Middle frontal gyrus (tissue), 1 donor: ENCODE measurements around the gene SNX25.
"Not testable (repeated sequence)": the region's sequence is repeated elsewhere in the genome, so short reads cannot be mapped to it uniquely, and the experiment has no call there.

Experiments
- DNase-seq: peaks from one replicate; pipeline ENCODE4 v3.0.0-alpha.2; 2015; ENCODE audit warnings: low spot score; ENCODE audit errors: extremely low spot score

Gene SNX25

GRCh38 chr4:185304541-185304940 lies 95.1 kb downstream of the SNX25 start:
- no peak for DNase-seq

GRCh38 chr4:185304944-185305690 lies 95.7 kb downstream of the SNX25 start:
- DNase-seq, result no peak

DNA sequence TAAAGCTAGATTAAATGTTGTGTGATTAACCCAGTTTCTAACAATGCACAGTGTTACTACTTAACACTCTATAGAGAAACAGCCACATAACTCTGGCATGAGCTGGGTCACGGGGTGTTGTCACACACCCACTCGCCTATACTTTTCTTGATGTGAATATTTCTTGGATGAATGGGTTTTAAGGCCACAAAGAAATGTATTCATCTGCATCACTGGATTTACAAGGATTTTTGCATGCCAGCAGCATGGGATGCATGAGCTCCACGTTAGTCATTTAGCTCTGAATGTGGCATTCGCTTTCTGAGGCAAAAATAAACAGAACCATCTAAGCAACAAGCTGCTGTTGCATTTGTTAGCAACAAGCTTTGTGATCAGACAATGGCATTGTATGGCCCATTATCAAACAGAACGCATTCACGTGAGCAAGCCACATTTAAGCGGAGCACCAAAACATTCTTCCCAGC lies 96.6 kb downstream of the SNX25 start:
- no peak for DNase-seq

DNA sequence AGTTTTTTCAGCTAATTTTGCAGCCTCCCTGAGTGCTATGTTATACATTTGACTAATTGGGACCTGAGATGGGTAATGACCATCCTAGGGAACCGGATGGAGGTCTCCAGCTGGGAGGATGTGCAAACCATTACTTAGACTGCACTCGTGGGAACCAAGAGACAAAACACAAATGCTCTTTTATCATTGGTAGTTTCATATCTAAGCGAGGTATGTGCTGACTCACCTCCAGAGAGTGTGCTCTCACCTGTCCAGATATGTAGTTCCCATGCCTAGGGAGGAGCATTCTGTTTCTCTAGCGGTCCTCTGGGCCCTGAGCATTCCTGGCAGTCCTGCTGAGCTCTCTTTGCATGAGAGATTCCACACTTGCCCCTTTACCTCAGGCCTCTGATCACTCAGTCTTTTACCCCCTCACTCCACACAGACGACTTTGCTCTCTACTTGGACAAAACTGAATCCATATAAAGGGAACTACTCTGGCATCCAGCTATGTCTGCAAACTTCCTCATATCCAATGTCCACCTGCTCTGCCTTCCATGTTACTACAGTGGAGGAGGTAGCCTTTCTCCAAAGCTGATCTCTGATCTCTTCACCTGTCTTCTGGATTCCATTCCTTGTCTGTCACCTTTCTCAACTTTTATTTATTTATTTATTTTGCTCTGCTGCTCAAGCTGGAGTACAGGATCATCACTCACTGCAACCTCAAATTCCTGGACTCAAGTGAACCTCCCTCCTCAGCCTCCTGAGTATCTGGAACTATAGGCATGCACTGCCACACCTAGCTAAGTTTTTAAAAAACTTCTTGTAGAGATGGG lies 97.9 kb downstream of the SNX25 start:
- no peak for DNase-seq

- DNase-seq, result no peak
Measured at GRCh38 chr4:185309770-185310169, 100.4 kb downstream of the SNX25 start.

- DNase-seq, result no peak
Measured at GRCh38 chr4:185311113-185311888, 101.9 kb downstream of the SNX25 start.

DNA sequence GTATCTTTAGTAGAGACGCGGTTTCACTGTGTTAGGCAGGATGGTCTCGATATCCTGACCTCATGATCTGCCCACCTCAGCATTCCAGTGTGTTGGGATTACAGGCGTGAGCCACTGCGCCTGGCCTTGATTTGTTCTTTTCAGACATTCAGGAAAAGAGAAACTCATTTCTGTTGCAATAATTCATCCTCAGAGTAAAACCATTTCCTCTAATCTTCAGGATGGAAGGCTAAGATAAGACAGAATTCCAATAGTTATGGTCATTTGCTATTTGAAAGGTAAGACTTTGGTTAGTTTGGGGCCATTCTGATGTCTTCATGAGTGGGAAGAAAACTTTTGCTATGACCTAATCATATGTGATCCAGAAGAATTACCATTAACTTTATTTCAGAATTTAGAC lies 103.3 kb downstream of the SNX25 start:
- no peak for DNase-seq

DNA sequence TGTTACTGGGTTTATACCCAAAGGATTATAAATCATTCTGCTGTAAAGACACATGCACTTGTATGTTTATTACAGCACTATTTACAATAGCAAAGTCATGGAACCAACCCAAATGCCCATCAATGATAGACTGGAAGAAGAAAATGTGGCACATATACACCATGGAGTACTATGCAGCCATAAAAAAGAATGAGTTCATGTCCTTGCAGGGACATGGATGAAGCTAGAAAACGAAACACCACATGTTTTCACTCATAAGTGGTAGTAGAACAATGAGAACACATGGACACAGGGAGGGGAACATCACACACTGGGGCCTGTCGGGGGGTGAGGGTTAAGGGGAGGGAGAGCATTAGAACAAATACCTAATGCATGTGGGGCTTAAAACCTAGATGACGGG lies 108.1 kb downstream of the SNX25 start:
- not testable (repeated sequence) for DNase-seq

DNA sequence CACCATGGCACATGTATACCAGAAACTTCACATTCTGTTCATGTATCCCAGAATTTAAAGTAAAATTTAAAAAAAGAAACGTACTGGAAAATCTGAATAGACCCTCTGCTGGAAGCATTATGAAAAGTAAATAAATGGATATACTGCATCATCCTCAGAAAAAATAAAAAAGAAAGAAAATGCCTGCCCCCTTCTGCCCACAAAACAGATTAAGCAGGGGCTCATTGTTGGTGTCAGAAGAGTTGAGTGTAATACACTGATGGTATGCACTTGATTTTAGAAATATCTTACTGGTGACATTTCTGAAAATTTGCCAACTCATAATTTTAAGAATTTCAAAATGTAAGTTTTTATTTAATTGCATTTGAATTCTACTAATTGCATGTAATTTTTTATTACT lies 108.5 kb downstream of the SNX25 start:
- no peak for DNase-seq

- no peak for DNase-seq
Measured at GRCh38 chr4:185318679-185319078, 109.3 kb downstream of the SNX25 start.

DNA sequence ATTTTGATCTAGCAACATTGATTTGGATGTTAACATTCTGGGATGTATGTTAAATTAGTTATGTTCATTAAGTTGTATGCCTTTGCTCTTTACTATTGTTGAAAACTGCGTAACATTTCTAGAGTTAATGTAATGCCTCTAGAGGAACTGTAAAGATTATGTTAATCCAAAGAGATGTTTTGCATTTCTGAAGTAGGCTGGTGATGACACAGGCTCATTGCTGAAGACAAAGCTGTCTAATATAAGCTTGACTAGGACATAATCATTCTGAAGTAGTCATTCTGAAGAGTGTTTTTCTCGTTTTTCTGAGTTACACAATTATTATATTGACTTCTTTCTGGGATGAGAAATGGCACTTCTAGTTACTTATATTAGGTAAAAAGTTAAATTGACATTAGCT lies 113.4 kb downstream of the SNX25 start:
- DNase-seq, result no peak

DNA sequence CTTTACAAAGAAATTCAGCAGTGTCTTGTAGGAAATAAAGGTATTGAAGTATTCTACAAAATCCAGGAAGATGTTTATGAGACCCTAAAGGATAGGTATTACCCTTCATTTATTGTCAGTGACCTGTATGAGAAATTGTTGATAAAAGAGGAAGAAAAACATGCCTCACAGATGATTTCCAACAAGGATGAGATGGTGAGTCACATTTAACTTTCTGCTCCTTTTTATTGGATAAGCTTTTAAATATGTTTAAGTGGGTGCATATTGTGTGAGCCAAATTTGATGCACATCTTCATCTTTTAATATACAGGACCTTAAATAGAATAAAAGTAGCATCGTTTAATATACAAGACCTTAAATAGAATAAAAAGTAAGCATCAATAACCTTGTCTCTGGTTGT lies 114.2 kb downstream of the SNX25 start:
- no peak for DNase-seq

GRCh38 chr4:185324361-185324760 lies 115.0 kb downstream of the SNX25 start:
- DNase-seq, result not testable (repeated sequence)

DNA sequence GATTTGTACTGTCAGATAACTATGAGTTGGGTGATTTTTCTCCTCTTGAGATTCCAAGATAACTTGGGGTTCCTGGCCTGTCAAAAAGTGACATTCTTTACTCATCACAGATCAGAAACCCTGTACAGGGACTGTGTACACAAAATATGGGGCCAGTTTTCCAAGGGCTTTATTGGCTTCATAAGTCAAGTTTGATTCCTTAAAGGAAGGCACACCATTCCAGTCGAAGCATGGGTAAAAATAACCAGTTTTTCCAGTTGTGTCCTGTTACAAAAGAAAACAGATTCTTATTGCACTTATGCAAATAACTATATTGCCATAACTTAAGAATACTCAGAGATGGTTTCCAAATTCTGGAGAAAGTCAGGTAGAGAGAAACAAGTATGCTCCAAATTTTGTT lies 116.3 kb downstream of the SNX25 start:
- DNase-seq, result not testable (repeated sequence)

GRCh38 chr4:185328586-185328985 lies 119.2 kb downstream of the SNX25 start:
- DNase-seq, result no peak

DNA sequence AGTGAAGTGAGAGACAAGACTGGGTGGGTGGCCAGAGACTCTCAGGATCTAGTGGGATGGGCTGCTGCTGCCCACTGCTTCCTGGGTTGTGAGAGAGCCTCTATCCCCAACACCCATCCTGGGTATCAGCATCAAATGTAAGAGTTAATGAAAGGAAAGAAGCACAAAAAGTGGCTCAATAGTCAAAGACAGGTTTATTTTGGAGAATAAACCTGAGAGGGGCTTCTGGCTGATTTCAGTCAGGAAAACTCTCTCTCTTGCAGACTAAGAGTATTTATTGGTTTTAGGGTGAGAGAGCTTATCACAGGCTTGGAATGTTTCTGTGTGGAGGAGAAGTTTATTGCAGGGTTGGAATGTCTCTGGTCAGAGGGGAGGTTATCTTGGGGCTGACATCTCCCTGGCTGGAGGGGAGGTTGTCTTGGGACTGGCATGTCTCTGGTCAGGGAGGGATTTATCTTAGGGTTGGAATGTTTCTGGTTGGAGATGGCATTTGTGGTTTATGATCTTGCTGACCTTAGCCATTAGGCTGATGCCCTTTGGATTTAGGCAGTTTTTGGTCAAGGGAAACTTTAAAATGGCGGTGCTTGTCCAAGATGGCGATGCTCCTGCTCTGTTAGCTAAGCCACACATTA lies 120.6 kb downstream of the SNX25 start:
- DNase-seq, result not testable (repeated sequence)

- no peak for DNase-seq
Measured at GRCh38 chr4:185332575-185333464, 123.4 kb downstream of the SNX25 start.

DNA sequence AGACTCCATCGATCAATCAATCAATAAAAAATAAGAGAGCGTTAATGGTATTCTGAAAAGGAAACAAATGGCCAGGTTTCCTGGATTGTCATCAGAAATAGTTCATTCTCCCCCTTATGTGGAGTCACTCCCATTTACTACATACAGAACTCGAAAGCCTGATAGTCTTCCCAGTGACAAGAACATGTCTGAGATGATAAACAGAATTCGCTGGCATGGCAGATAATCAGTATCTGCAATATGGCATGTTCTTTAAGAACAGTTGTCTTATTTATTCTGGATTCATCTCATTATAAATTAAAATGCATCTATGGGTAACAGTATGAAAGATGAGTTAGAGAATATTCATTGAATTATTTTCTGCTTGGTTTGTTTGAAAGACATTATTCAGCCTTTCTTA lies 124.9 kb downstream of the SNX25 start:
- DNase-seq, result no peak

DNA sequence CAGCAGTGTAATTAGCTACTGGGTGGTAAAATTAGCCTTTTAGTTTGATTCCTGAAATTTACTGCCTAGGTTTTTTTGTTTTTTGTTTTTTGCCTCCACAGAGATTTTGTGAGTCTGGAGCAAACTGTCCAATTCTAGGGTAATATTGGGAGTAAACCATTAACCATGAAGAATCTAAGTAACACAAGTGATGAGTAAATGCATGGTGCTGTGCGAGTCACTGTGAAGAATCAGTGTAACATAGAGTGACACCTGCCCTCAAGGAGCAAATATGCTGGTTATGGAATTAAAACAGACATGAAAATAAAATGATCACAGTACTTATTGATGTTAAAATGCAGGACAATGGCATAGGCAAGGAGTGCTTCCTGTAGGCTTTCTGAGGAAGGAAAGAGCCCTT lies 126.2 kb downstream of the SNX25 start:
- DNase-seq, result no peak

- DNase-seq, result no peak
Measured at GRCh38 chr4:185339941-185340340, 130.5 kb downstream of the SNX25 start.
